AG09309 (cell line): ENCODE measurements around the gene TFAP2A.
A peak's percentile ranks its signal among the peaks of the same experiment; 100 is the strongest.

Experiments used
- DNase-seq: peaks from one replicate; pipeline ENCODE4 v3.0.0-alpha.2; 2010; ENCODE audit warnings: low read depth
- H3K4me3 ChIP-seq: 2 replicates; pipeline ENCODE4 v1.5.1; 2011; ENCODE audit warnings: mild to moderate bottlenecking, low read depth, low read length, moderate library complexity; ENCODE audit not compliant: control insufficient read depth
- TF ChIP-seq, protein P1 (sequence below): IDR thresholded peaks from 2 replicates; pipeline ENCODE4 v1.5.1; 2011; ENCODE audit warnings: mild to moderate bottlenecking, low read depth, low read length, inconsistent platforms; ENCODE audit not compliant: insufficient read depth, control insufficient read depth; ENCODE audit errors: missing control alignments

The TFAP2A gene

GRCh38 chr6:10373642-10374359 is 41.1 kb downstream of the TFAP2A start:
- no peak overlapping the region for H3K4me3 ChIP-seq
- peak; percentile 13 for DNase-seq
- TF ChIP-seq, protein P1, sequence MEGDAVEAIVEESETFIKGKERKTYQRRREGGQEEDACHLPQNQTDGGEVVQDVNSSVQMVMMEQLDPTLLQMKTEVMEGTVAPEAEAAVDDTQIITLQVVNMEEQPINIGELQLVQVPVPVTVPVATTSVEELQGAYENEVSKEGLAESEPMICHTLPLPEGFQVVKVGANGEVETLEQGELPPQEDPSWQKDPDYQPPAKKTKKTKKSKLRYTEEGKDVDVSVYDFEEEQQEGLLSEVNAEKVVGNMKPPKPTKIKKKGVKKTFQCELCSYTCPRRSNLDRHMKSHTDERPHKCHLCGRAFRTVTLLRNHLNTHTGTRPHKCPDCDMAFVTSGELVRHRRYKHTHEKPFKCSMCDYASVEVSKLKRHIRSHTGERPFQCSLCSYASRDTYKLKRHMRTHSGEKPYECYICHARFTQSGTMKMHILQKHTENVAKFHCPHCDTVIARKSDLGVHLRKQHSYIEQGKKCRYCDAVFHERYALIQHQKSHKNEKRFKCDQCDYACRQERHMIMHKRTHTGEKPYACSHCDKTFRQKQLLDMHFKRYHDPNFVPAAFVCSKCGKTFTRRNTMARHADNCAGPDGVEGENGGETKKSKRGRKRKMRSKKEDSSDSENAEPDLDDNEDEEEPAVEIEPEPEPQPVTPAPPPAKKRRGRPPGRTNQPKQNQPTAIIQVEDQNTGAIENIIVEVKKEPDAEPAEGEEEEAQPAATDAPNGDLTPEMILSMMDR, result no peak

DNA sequence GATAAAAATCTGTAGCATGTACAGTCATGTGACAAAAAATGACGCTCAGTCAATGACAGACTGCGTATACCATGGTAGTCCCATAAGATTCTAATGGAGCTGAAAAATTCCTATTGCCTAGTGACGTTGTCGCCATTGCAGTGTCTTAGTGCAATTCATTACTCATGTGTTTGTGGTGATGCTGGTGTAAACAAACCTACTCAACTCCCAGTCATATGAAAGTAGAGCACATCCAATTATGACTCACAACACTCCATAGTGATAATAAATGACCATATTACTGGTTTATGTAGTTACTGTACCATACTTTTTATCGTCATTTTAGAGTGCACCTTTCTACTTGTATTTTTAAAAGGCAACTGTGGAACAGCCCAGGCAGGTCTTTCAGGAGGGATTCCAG is 45.0 kb downstream of the TFAP2A start:
- H3K4me3 ChIP-seq, result no peak overlapping the region
- TF ChIP-seq, protein P1, result no peak

DNA sequence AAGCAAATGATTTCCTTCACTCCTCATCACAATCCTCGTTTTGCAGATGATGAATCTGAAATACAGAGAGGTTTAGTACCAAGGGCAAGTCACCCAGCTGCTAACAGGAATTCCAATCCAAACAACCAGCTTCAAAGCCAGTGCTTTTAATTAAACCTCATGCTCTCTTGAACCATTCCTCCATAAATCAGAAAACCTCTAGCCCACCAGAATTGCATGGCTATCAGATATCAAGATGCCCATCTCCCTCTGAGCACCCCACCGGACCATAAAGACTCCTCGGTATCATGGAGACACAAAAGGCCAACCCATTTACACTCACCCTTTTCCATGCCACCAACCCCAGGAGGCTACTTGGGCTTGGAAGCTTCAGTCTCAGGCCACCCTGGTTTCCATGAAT is 46.0 kb downstream of the TFAP2A start:
- H3K4me3 ChIP-seq, result no peak overlapping the region
- no peak for DNase-seq
- TF ChIP-seq, protein P1, result no peak

More for the DNA sequence above, 45.0 kb downstream of the TFAP2A start:
- DNase-seq, result peak; percentile 32

GRCh38 chr6:10363911-10364310 is 51.0 kb downstream of the TFAP2A start:
- H3K4me3 ChIP-seq, result no peak overlapping the region
- DNase-seq, result no peak
- TF ChIP-seq, protein P1, result no peak

DNA sequence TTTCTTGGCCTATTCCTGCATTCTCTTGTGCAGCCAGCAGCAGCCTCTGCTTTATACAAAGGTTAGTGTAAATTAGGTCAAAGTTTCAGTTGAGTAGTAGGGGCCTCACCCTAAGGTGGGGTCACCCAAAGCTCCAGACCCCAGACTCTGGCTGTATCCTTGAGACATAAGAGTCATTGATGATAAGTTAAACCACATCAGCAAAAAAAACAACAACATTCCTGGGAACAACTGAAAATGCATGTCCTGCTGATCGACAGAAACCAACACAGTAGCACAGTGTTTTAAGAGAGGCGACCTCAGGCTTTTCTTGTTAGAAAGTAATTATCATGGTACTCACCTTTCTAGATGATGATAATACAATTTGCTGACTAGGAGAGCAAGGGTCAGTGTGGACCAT is 52.6 kb downstream of the TFAP2A start:
- DNase-seq, result no peak
- no peak overlapping the region for H3K4me3 ChIP-seq
- TF ChIP-seq, protein P1, result no peak

DNA sequence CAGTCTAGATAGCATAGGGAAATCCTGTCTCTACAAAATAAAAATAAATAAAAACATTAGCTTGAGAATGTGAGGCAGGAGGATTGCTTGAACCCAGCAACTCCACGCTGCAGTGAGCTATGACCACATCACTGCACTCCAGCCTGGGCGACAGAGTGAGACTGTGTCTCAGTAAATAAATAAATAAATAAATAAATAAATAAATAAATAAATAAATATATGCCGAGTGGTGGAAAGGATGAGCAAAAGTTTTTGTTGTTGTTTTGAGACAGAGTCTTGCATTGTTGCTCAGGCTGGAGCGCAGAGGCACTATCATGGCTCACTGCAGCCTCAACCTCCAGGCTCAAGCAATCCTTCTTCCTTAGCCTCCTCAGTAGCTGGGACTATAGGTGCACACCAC is 53.4 kb downstream of the TFAP2A start:
- DNase-seq, result no peak
- TF ChIP-seq, protein P1, result no peak
- no peak overlapping the region for H3K4me3 ChIP-seq

- TF ChIP-seq, protein P1, result no peak
- no peak for DNase-seq
- H3K4me3 ChIP-seq, result no peak overlapping the region
These were observed 55.3 kb downstream of the TFAP2A start for GRCh38 chr6:10359581-10359980.
